ENCODE measurements around the gene APBB2.

The APBB2 gene

DNA sequence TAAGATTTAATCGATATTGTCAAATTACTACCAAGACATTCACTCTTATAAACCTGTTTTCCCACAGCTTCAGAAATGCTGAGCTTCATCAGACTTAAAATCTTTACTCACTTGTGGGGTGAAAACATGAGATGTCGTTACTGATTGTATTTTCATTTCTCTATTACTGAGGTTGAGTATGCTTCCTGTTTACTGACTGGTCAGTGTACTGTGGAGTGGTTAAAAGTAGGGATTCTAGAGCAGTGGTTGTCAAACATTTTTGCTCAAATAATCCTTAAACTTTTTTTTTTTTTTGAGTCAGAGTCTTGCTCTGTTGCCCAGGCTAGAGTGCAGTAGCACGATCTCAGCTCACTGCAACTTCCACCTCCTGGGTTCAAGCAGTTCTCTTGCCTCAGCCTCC is 414.3 kb downstream of the APBB2 start:
- no peak for DNase-seq

DNA sequence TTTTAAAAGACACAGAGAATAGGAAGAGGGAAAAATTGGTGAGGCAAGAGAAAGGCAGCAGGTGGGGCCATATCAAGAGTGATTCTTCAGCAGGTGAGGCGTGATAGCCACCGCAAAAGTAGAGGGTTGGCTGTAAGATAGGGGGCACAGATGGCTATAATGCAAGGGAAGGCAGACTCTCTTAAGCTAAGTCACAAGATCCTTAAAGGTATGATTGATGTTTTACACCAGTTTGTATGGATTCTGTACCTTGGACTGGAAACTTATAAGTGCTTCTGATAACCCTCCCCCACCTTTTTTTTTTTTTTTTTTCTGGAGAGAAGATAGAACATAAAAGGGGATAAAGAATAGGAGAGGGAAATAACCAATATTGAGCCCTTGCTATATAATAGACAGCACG is 424.6 kb downstream of the APBB2 start:
- no peak for DNase-seq

DNA sequence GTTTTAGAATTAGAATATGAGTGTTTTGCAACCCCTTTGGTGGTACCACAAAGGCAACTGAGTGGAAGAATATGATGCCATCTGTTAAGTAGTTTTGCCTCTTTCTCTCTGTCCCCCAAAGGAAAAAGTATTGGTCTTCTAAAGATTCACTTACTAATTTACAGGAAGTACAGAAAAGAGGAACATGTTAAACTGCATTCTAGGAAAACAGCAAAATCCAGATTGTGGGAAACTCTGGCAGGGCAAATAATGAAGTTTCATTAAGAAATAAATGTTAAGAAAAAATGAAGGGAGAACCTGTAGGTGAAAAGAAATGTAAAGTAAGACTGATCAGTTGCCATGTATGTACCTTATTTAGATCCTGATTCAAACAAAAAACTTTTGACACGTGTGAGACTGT is 425.3 kb downstream of the APBB2 start:
- DNase-seq, result no peak

DNA sequence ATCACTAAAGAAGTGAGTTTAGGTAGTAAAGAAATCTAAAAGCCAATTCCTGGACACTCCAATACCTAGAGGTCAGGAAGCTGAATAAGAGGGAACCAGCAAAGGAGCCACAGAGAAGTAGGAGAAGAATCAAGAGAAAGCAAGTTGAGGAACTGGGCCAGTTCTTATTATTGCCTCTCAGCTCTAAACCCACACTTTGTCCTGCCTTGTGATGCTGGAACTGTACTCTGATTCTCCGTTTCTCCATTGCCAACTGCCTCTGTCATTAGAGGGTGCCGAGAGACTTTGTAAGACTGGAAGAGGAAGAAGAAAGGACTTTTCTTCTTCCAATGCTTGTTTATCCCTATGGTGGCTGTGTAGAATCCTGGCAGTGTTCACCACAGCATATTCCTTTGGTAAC is 426.0 kb downstream of the APBB2 start:
- DNase-seq, result no peak

DNA sequence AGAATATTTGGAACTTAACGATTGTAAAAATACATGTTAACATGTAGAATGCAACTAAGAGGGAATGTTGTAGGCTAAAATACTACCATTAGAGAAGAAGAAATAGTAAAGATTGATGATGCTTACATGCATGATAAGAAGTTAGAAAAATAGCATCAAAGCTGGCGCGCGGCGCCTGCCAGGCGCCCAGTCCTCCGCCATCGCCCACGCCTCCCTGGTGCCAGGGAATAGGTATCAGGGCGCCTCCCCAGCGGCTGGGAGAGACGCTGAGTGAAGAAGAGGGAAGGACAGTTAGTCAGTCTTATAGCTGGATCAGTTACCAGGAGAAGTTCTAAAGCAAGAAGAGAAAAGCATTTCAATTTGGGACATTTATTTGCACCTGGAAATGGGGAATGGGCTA is 428.6 kb downstream of the APBB2 start:
- DNase-seq, result no peak

DNA sequence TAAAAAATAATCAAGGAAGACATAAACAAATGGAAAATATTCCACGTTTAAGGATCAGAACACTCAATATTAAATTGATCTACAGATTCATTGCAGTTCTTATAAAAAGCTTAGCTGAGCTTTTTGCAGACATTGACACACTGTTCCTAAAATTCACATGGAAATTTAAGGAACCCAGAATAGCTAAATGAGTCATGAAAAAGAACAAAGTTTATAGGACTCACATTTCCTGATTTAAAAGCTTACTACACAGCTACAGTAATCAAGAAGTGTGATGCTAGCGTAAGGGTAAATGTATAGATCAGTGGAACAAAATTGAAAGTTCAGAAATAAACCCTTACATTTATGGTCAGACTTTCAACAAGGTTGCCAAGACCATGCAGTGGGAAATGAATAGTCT is 431.5 kb downstream of the APBB2 start:
- DNase-seq, result no peak

DNA sequence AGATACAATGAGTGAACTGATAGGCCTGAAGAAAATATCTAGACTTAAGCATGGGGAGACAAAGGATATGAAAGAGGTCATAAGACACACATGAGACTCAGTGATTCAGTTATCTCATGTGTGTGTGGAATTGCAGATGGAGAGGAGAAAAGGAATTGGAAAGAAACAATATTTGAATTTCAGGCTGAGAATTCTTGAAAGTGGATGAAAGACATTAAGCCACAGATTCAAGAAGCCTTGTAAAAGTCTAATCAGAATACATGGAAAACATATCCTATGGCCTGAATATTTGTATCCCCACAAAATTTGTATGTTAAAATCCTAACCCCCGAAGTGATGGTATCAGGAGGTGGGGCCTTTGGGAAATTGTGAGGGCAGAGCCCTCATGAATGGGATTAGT is 436.3 kb downstream of the APBB2 start:
- no peak for DNase-seq

DNA sequence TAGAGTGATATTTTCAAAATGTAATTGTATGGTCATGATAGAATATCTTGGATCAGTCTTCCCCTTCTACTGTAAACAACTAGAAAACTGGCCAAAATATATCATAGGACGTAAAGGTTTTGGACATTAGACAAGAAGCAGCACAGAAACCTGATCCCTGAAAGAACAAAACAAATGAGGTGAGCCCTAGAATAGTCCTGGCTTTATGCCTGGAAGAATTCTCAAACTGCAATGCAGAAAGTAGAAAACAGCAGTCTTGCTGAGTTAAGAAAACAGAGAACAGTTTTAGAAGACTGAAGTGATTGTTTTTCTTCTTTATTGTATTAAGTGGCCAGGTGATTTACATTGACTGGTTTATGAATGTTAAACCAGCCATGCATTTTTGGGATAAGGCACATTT is 445.1 kb downstream of the APBB2 start:
- DNase-seq, result no peak

DNA sequence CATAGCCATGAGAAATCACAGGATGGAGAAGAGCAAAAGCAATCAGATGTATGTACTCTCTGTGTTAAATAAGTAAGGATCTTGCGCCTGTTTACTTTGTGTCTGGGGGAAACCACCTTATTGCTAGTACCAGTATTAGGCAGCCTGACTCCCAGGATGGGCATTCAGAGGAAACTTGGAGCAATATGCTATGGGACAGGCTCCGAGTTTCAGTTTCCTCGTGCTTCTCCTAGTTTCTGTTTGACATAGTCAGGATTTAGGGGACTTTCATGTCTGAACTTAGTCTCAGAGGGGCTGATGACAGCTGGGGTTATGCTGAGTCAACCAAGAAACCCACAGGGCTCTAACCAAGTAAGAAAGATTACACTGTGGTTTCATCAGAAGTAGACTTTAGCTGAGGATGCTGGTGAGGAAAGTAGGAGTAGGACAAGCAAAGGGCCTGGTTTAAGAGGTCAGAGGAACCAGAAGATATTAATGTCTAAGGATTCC is 451.1 kb downstream of the APBB2 start:
- DNase-seq, result no peak
